GM12878 (cell line): ENCODE measurements around the gene TLR1. TPM values are rescaled to one million over a fixed set of nuclear protein-coding genes. Genes with fewer than 3 reads are reported as not detected.

ENCODE experiments used
- ATAC-seq: fragments of 200-7000 bp; cut with Tn5 transposase; 3 replicates; pipeline ENCODE4 v1.9.1; 2020; ENCODE audit warnings: mild to moderate bottlenecking, moderate library complexity
- BruUV-seq: library from RNA; stranded (reverse); fragments of 400-500 nt; replicated peaks from 2 replicates; lab custom pipeline; 2021; lab: Mats Ljungman, UMichigan
- CTCF ChIA-PET: fragments of 300-600 bp; sonication (Branson Sonifier 250); formaldehyde crosslinking; extraction: SDS; loops from one replicate; lab custom pipeline; 2021; ENCODE audit warnings: inconsistent platforms; lab: Yijun Ruan, JAX
- POLR2A ChIA-PET: fragments of 350-600 bp; formaldehyde crosslinking; extraction: SDS; loops from one replicate; lab custom pipeline; 2021; ENCODE audit warnings: inconsistent platforms; lab: Charles Lee
- RAD21 ChIA-PET: fragments of 300-600 bp; sonication (Branson Sonifier 250); formaldehyde crosslinking; loops from one replicate; lab custom pipeline; 2023; ENCODE audit warnings: antibody characterized with exemption; ENCODE audit not compliant: unreplicated experiment; lab: Charles Lee
- SMC1A ChIA-PET: fragments of 300-600 bp; sonication (Branson Sonifier 250); formaldehyde crosslinking; loops from one replicate; lab custom pipeline; 2023; ENCODE audit not compliant: unreplicated experiment, uncharacterized antibody; lab: Charles Lee
- DNase-seq: peaks from one replicate; pipeline ENCODE4 v3.0.0-alpha.2; 2011; ENCODE audit warnings: low read depth, low spot score
- FAIRE-seq: peaks from 3 replicates; lab custom pipeline; 2011; peaks lifted over from hg19 to GRCh38; lab: Jason Lieb, UNC
- H2AFZ ChIP-seq: 2 replicates; pipeline ENCODE4 v1.6.0; 2011; ENCODE audit warnings: low read depth, low read length, control low read depth; ENCODE audit not compliant: control insufficient read depth
- H3K27ac ChIP-seq: 2 replicates; pipeline ENCODE4 v1.5.1; 2011; ENCODE audit warnings: control low read depth; ENCODE audit not compliant: control insufficient read depth, insufficient read depth
- H3K27me3 ChIP-seq, 2 experiments: replicated peaks in 1 of 2; 2 replicates each; pipeline versions ENCODE4 v1.6.0 to v1.6.1; 2011; ENCODE audit warnings: low read length in 1 of 2; ENCODE audit not compliant: control insufficient read depth in 2 of 2, insufficient read depth in 2 of 2
- H3K36me3 ChIP-seq, 2 experiments: 2 replicates each; pipeline ENCODE4 v1.5.1; 2011; ENCODE audit warnings: low read length in 1 of 2; ENCODE audit not compliant: control insufficient read depth in 2 of 2, insufficient read depth in 2 of 2
- H3K4me1 ChIP-seq: 2 replicates; pipeline ENCODE4 v1.6.1; 2011; ENCODE audit warnings: mild to moderate bottlenecking, low read length, moderate library complexity, mixed read lengths; ENCODE audit not compliant: control insufficient read depth, insufficient read depth
- H3K4me2 ChIP-seq: 2 replicates; pipeline ENCODE4 v1.6.0; 2011; ENCODE audit warnings: control low read depth; ENCODE audit not compliant: control insufficient read depth, insufficient read depth
- H3K4me3 ChIP-seq: fragments of 200-600 bp; sonication (generic); 2 replicates; pipeline ENCODE4 v1.5.1; 2016
- H3K79me2 ChIP-seq: 2 replicates; pipeline ENCODE4 v1.6.0; 2011; ENCODE audit warnings: low read length; ENCODE audit not compliant: control insufficient read depth, insufficient read depth
- H3K9ac ChIP-seq: 2 replicates; pipeline ENCODE4 v1.8.0; 2011; ENCODE audit warnings: low read length, control low read depth, mixed read lengths; ENCODE audit not compliant: control insufficient read depth, insufficient read depth
- H3K9me3 ChIP-seq: replicated peaks from 3 replicates; pipeline ENCODE4 v1.5.1; 2011; ENCODE audit warnings: mild to moderate bottlenecking, low read length; ENCODE audit not compliant: control insufficient read depth, insufficient read depth
- H4K20me1 ChIP-seq: 2 replicates; pipeline ENCODE4 v1.6.0; 2011; ENCODE audit not compliant: control insufficient read depth, insufficient read depth
- CTCF ChIP-seq, 3 experiments: IDR thresholded peaks in 2 of 3; conservative IDR thresholded peaks in 1 of 3; 2 replicates each; pipeline ENCODE4 v1.5.1; 2011; ENCODE audit warnings: low read depth in 3 of 3, low read length in 3 of 3, mild to moderate bottlenecking in 3 of 3, control low read depth in 2 of 3, moderate library complexity in 2 of 3, inconsistent platforms in 1 of 3, mixed read lengths in 1 of 3; ENCODE audit not compliant: control insufficient read depth in 2 of 3, insufficient read depth in 1 of 3; ENCODE audit errors: extremely low read depth in 1 of 3
- NKRF ChIP-seq: fragments of 450-650 bp; conservative IDR thresholded peaks from 2 replicates; pipeline ENCODE4 v1.6.1; 2017; ENCODE audit warnings: mild to moderate bottlenecking, moderate library complexity
- WGBS: methylation state at CpG from one replicate; pipeline ENCODE4 v1.1.6; 2016; ENCODE audit warnings: low lambda C conversion rate; ENCODE audit not compliant: insufficient replicate concordance, insufficient coverage; ENCODE audit errors: missing lambda C conversion rate; 5-methylcytosine and 5-hydroxymethylcytosine counted together
- in situ Hi-C: fragments of 300-500 bp; cut with MboI; formaldehyde crosslinking; loops from 9 replicates; pipeline ENCODE4 v1.14.3; 2018; ENCODE audit warnings: mixed read lengths
- intact Hi-C: fragments of 100-400 bp; cut with micrococcal nuclease; formaldehyde crosslinking; loops from one replicate; pipeline ENCODE4 v1.14.2; 2022; ENCODE audit not compliant: unreplicated experiment
- polyA plus RNA-seq, 11 experiments: library from polyadenylated mRNA; depleted of rRNA in 4 of 11; unstranded in 6 of 11; stranded (reverse) in 5 of 11; fragments of >200 nt; fragmentation: Nextera tagmentation in 4 of 11; fragmentation: Illumina TruSeq in 1 of 11; extraction: Ambion mirVana in 4 of 11; extraction: Trizol in 1 of 11; gene quantifications; 1 replicate in 1 of 11; 2 replicates in 10 of 11; pipeline versions ENCODE4 v1.2.1 to v1.2.3, GENCODE V29; 2011 to 2016; ENCODE audit warnings: inconsistent platforms in 2 of 11, missing spikeins in 2 of 11, low read depth in 1 of 11
- total RNA-seq, 4 experiments: library from RNA; depleted of rRNA in 3 of 4; stranded (reverse); fragments of >200 nt in 3 of 4; fragmentation: Illumina TruSeq in 1 of 4; extraction: Trizol in 1 of 4; gene quantifications; 2 replicates each; pipeline versions ENCODE4 v1.2.1 to v1.2.3, GENCODE V29; 2013 to 2021

TLR1 gene
- total and polyA plus RNA-seq, 10 of the 15 experiments (the other 5 are each of a cell fraction or from before 2014, with no cell fraction given) = 9.3 to 57.1 (median 20.4) TPM

DNA sequence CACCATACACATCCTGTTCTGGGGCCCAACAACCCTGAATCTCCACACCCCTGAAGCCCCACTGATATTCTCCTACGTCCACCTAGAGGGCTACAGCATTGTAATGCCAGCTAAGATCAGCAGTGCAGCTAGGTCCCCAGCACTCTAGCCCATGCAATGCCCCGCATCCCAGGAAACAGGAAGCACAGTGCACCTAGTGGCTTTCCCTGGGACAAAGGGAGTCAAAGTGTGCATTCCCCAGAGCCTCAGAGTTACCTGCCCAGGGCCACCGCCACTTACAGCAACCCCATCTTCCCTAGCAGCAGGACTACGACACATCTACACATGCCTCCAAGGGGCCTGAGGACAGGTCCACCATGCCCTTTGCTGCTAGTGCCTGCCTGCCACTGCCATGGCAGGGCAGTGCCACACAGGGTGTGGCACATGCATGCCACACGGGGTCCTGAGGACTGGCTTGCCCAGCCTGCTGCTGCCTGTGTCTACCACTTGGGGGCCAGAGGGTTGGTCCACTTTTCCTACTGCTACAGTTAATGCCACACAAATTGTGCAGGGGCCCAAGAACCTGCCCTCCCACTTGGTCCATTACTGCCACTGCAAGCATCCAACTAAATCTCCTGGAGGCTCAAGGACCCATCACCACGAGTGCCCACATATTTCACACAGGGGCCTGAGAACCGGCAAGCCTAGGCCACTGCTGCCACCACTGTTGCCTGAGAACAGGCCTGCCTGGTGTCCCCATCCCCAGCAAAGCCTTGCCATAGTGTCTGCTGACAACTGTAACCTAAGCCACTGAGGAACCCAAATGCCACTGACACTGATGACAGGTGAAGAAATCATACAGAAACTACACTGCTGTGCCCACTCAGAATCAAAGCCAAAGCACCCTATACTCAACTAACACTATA, 28.3 kb upstream of the TLR1 start:
- no peak for DNase-seq
- ChIA-PET SMC1A (interaction anchor here (0.9 to 1.5 kb wide), 4 partner anchors 11 to 101 kb away, joined by 3 to 5 read pairs (median 4); no protein-coding TSS in a partner anchor), CTCF (interaction anchor here (1.1 to 2.1 kb wide), 2 partner anchors 11 kb away, joined by 3 to 9 read pairs; no protein-coding TSS in a partner anchor), POLR2A (interaction anchor here (1.0 to 1.6 kb wide), 3 partner anchors 10 to 22 kb away, joined by 3 to 10 read pairs (median 5); no protein-coding TSS in a partner anchor), RAD21 (no interaction called here)
- peaks cover 31% of the 10 kb centered on the region for H3K9me3 ChIP-seq
- peaks cover 28% of the 10 kb centered on the region for H3K79me2 ChIP-seq
- peak; percentile 71 for ATAC-seq
- in situ Hi-C loops (no loop called here), intact Hi-C loops (no loop called here)
- no peak for TF ChIP-seq NKRF
- TF ChIP-seq CTCF (IDR thresholded peaks at IDR 0.05 in 2 of 3, conservative IDR thresholded peaks at IDR 0.05 in 1 of 3; ENCODE audit: control insufficient read depth in 2 of 3, extremely low read depth in 1 of 3, insufficient read depth in 1 of 3, low read depth in 3 of 3, low read length in 3 of 3) = peak in 2 of 3 experiments; percentile 25; a peak in 2 of 6 replicates
- H4K20me1 ChIP-seq = no peaks in the 10 kb centered on the region
- no peak overlapping the region for H3K4me3 ChIP-seq
- no peaks in the 10 kb centered on the region for H3K4me1 ChIP-seq
- H2AFZ ChIP-seq = no peak overlapping the region
- 86% methylated on average over 7 of the region's 7 CpGs for WGBS
- BruUV-seq = no TSS peak
- H3K9ac ChIP-seq = no peak overlapping the region
- no peaks in the 10 kb centered on the region for H3K27me3 ChIP-seq
- no peak overlapping the region for H3K27ac ChIP-seq
- peaks cover 0 to 3% of the 10 kb centered on the region in 2 experiments; a peak in 3 of 4 replicates for H3K36me3 ChIP-seq
- FAIRE-seq = no peak
- H3K4me2 ChIP-seq = no peak overlapping the region
